ENCODE data around the gene DR1.

The DR1 gene

DNA sequence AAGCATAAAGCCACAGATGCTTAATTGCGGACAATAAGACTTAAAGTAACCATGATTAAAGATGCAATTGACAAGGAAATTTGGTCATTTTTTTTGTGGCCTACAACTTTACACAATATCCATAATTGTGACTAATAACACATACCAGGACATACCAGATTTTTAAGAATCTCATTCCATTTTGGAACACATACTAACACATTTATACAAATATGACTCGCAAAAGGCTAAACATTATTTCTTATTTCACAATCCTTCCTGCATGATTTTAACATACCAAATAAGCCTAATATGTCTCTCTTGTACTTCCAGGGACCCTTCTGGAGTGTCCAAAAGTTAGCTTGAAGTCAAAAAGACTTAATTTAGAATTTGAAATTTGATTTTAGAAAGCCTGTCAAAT lies 48.8 kb downstream of the DR1 start:
- no peak for DNase-seq

DNA sequence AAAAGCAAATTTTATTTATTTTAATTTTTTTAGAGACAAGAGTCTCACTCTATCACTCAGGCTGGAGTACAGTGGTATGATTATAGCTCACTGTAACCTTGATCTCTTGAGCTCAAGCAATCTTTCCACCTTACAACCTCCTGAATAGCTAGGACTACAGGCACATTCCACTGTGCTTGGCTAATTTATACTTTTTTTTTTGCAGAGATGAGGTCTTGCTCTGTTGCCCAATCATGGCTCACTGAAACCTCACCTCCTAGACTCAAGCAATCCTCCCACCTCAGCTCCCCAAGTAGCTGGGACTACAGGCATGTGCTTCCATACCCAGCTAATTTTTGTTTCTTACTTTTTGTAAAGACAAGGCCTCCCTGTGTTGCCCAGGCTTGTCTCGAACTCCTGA lies 49.5 kb downstream of the DR1 start:
- no peak for DNase-seq

- no peak for DNase-seq
These were observed 54.1 kb downstream of the DR1 start for GRCh38 chr1:93399781-93400180.

DNA sequence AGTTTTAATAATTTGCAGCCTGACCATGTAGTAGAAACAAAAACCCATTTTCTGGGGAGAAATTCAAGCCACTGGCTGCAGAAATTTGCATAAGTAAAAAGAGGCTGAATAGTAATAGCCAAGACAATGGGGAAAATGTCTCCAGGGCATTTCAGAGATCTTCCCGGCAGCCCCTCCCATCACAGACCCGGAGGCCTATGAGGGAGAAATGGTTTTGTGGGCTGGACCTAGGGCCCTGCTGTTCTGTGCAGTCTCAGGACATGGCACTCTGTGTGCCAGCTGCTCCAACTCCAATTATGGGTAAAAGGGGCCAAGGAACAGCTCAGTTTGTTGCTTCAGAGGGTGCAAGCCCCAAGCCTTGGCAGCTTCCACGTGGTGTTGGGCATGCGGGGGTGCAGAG lies 62.5 kb downstream of the DR1 start:
- no peak for DNase-seq

DNA sequence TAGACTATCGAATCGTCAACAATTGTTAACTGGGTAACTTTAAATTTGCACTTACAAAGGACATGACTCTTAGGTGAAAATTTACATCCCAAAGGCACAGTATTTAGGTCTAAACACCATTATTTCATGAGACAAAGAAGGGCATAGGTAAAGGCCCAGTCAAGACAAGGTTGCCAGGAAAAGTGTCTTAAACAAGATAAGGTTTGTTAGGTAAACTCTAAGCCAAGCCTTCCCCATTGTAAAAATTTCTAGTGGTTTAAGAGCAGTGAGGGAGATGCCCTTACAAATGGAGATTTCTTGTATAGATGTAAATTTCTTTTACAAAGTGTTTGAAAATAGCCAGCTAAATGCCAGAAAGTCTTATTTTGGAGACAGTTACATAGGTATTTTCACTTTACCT lies 65.3 kb downstream of the DR1 start:
- no peak for DNase-seq

DNA sequence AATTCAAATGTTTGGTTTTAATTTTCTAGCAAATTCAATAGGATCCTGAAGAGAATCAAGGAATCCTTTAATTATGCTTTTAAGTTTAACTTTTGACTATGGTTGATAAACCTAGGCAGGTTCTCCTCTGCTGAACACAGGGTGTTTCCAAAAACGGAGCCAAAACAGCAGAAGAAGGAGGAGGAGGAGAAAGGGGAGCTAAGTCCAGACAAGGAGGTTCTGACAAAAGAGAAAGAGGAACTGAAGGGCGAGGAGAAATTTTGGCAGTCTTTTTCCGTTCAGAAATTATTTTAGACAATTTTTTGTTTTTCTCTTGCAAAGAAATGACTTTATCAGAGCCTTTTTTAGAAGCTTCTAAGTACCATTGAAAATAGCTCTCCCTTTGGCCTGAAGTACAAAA lies 69.0 kb downstream of the DR1 start:
- no peak for DNase-seq

- DNase-seq, result no peak
These were observed 69.6 kb downstream of the DR1 start for GRCh38 chr1:93415296-93415695.

GRCh38 chr1:93416183-93416582 lies 70.5 kb downstream of the DR1 start:
- DNase-seq, result no peak

Data from C1 segment of cervical spinal cord (tissue), 14 donors.